A673 (cell line): ENCODE data around the gene NPTX2. TPM values are rescaled to one million over a fixed set of nuclear protein-coding genes. Genes with fewer than 3 reads are reported as not detected.

Experiments used
- BruUV-seq: library from RNA; stranded (reverse); fragments of 400-500 nt; replicated peaks from 2 replicates; lab custom pipeline; 2021; lab: Mats Ljungman, UMichigan
- CTCF ChIA-PET: fragments of 300-600 bp; sonication (Branson Sonifier 250); formaldehyde crosslinking; loops from one replicate; lab custom pipeline; 2022; ENCODE audit warnings: antibody characterized with exemption; lab: Charles Lee
- POLR2A ChIA-PET: fragments of 300-600 bp; sonication (Branson Sonifier 250); formaldehyde crosslinking; loops from one replicate; lab custom pipeline; 2022; ENCODE audit warnings: antibody characterized with exemption; ENCODE audit not compliant: low non-redundant PET; lab: Charles Lee
- DNase-seq: peaks from one replicate; pipeline ENCODE4 v3.0.0-alpha.2; 2015; ENCODE audit warnings: low spot score
- H3K27ac ChIP-seq: fragments of 200-600 bp; sonication (generic); 2 replicates; pipeline ENCODE4 v1.5.1; 2016; ENCODE audit warnings: mixed run types, low read depth, mild to moderate bottlenecking, mixed read lengths, antibody characterized with exemption, low read length; ENCODE audit not compliant: poor library complexity, severe bottlenecking
- H3K27me3 ChIP-seq: fragments of 200-600 bp; sonication (generic); replicated peaks from 2 replicates; pipeline ENCODE4 v1.6.1; 2017; ENCODE audit warnings: mixed run types, low read depth, mild to moderate bottlenecking, mixed read lengths, antibody characterized with exemption, low read length; ENCODE audit not compliant: insufficient read depth, poor library complexity
- H3K36me3 ChIP-seq: fragments of 200-600 bp; sonication (generic); 2 replicates; pipeline ENCODE4 v1.6.1; 2016; ENCODE audit warnings: mixed run types, mild to moderate bottlenecking, mixed read lengths, antibody characterized with exemption, low read length; ENCODE audit not compliant: insufficient read depth, poor library complexity, severe bottlenecking
- H3K4me1 ChIP-seq: fragments of 200-600 bp; sonication (generic); 2 replicates; pipeline ENCODE4 v1.6.1; 2017; ENCODE audit warnings: mixed run types, mild to moderate bottlenecking, mixed read lengths, antibody characterized with exemption, low read length; ENCODE audit not compliant: insufficient read depth, poor library complexity, severe bottlenecking
- H3K4me3 ChIP-seq: fragments of 200-600 bp; sonication (generic); 2 replicates; pipeline ENCODE4 v1.5.1; 2016; ENCODE audit warnings: low read depth, mixed run types, mild to moderate bottlenecking, mixed read lengths, low read length; ENCODE audit not compliant: poor library complexity, severe bottlenecking
- H3K9me3 ChIP-seq: fragments of 200-600 bp; sonication (generic); 2 replicates; pipeline ENCODE4 v1.6.1; 2016; ENCODE audit warnings: mixed run types, low read depth, mild to moderate bottlenecking, mixed read lengths, antibody characterized with exemption, low read length; ENCODE audit not compliant: poor library complexity, severe bottlenecking
- CTCF ChIP-seq: fragments of 300-800, 200-600 bp; sonication (generic); conservative IDR thresholded peaks from 2 replicates; pipeline ENCODE4 v1.5.1; 2017; ENCODE audit warnings: low read depth, mild to moderate bottlenecking, antibody characterized with exemption, low read length, moderate library complexity, mixed read lengths
- EZH2 ChIP-seq: fragments of 200-600 bp; sonication (generic); IDR thresholded peaks from 2 replicates; pipeline ENCODE4 v1.6.1; 2017; ENCODE audit warnings: borderline replicate concordance, low read depth, mild to moderate bottlenecking, mixed read lengths, antibody characterized with exemption, low read length; ENCODE audit not compliant: poor library complexity, severe bottlenecking
- intact Hi-C: fragments of 100-400 bp; cut with micrococcal nuclease; formaldehyde crosslinking; loops from one replicate; pipeline ENCODE4 v1.10.0; 2022; ENCODE audit not compliant: unreplicated experiment
- total RNA-seq: library from RNA; stranded (reverse); gene quantifications from 2 replicates; pipeline ENCODE4 v1.2.3, GENCODE V29; 2021

NPTX2 gene
- total RNA-seq, 1 experiment from 2014 or later: 2.2 TPM

- DNase-seq: no peak
- Histone ChIP-seq H3K4me3 (no peak overlapping the region), H3K36me3 (no peaks in the 10 kb centered on the region), H3K27me3 (no peaks in the 10 kb centered on the region), H3K4me1 (no peaks in the 10 kb centered on the region), H3K27ac (no peak overlapping the region), H3K9me3 (no peaks in the 10 kb centered on the region)
- no peak for TF ChIP-seq EZH2
- no peak for TF ChIP-seq CTCF
- CTCF ChIA-PET: no interaction called here
- intact Hi-C loops: no loop called here
- POLR2A ChIA-PET: no interaction called here
- BruUV-seq: no TSS peak
Observed at GRCh38 chr7:98638853-98639252, 21.8 kb downstream of the NPTX2 start.

GRCh38 chr7:98640375-98640774, 23.3 kb downstream of the NPTX2 start:
- H3K4me1 ChIP-seq: no peaks in the 10 kb centered on the region
- ChIA-PET CTCF (no interaction called here), POLR2A (no interaction called here)
- no peaks in the 10 kb centered on the region for H3K9me3 ChIP-seq
- no peak overlapping the region for H3K4me3 ChIP-seq
- intact Hi-C loops: no loop called here
- no peak overlapping the region for H3K27ac ChIP-seq
- TF ChIP-seq EZH2: no peak
- TF ChIP-seq CTCF: no peak
- no peak for DNase-seq
- BruUV-seq: no TSS peak
- H3K36me3 ChIP-seq: no peaks in the 10 kb centered on the region
- H3K27me3 ChIP-seq: no peaks in the 10 kb centered on the region

- POLR2A ChIA-PET: no interaction called here
- Histone ChIP-seq H3K4me1 (no peaks in the 10 kb centered on the region), H3K36me3 (no peaks in the 10 kb centered on the region), H3K27ac (no peak overlapping the region), H3K4me3 (no peak overlapping the region), H3K27me3 (no peaks in the 10 kb centered on the region), H3K9me3 (no peaks in the 10 kb centered on the region)
- no TSS peak for BruUV-seq
- no peak for TF ChIP-seq EZH2
- no peak for TF ChIP-seq CTCF
- intact Hi-C loops: no loop called here
- CTCF ChIA-PET: no interaction called here
- no peak for DNase-seq
Observed at GRCh38 chr7:98641646-98642500, 24.8 kb downstream of the NPTX2 start.
